Testis (tissue), 3 donors: ENCODE results near the gene BCAS3. TPM values are rescaled to one million over a fixed set of nuclear protein-coding genes. Genes with fewer than 3 reads are reported as not detected.
"Not testable (repeated sequence)": the region's sequence is repeated elsewhere in the genome, so short reads cannot be mapped to it uniquely, and the experiment has no call there.

Experiments
- DNase-seq: peaks from one replicate; pipeline ENCODE4 v3.0.0-alpha.2; 2019
- H3K27ac ChIP-seq, 2 donors: fragments of 200-600 bp; sonication (generic); one replicate each; pipeline ENCODE4 v1.5.1; 2019
- H3K27me3 ChIP-seq: fragments of 200-600 bp; sonication (generic); one replicate; pipeline ENCODE4 v1.5.1; 2019
- H3K36me3 ChIP-seq: fragments of 200-600 bp; sonication (generic); one replicate; pipeline ENCODE4 v1.5.1; 2017; ENCODE audit warnings: low read depth; ENCODE audit errors: missing control alignments
- H3K4me1 ChIP-seq: fragments of 200-600 bp; sonication (generic); one replicate; pipeline ENCODE4 v1.5.1; 2019
- H3K4me3 ChIP-seq, 2 donors: fragments of 200-600 bp; sonication (generic); one replicate each; pipeline ENCODE4 v1.5.1; 2017 to 2019
- H3K9me3 ChIP-seq: fragments of 200-600 bp; sonication (generic); one replicate; pipeline ENCODE4 v1.5.1; 2017
- POLR2A ChIP-seq: fragments of 450-650 bp; IDR thresholded peaks from one replicate; pipeline ENCODE4 v1.6.1; 2017; ENCODE audit warnings: antibody characterized with exemption, mild to moderate bottlenecking, moderate library complexity
- WGBS, 2 donors: methylation state at CpG; one replicate each; pipeline ENCODE4 v1.1.5; 2018; 5-methylcytosine and 5-hydroxymethylcytosine counted together
- intact Hi-C: fragments of 100-400 bp; cut with DNase I; formaldehyde crosslinking; loops from one replicate; pipeline ENCODE4 v1.15.1; 2023; ENCODE audit warnings: low total_unique reads
- polyA plus RNA-seq: library from polyadenylated mRNA; stranded (reverse); fragments of 350-450 nt; fragmentation: Illumina TruSeq; extraction: RNeasy Lipid Tissue Mini Kit (QIAGEN cat#74804); gene quantifications from one replicate; pipeline ENCODE4 v1.2.3, GENCODE V29; 2014; ENCODE audit warnings: low read depth, low replicate concordance; ENCODE audit not compliant: insufficient read depth
- total RNA-seq, 2 donors: library from RNA; depleted of rRNA; stranded (reverse); fragments of >200 nt; gene quantifications; one replicate each; pipeline ENCODE4 v1.2.3, GENCODE V29; 2016
- TF ChIP-seq, protein P1 (sequence below), 3 experiments: fragments of 450-650 bp in 2 of 3; fragments of 200-600 bp in 1 of 3; sonication (generic) in 1 of 3; IDR thresholded peaks; one replicate each; pipeline ENCODE4 v1.5.1; 2016 to 2019; ENCODE audit warnings: antibody characterized with exemption in 3 of 3, mild to moderate bottlenecking in 2 of 3, moderate library complexity in 1 of 3

BCAS3 gene
- total and polyA plus RNA-seq, 3 donors from 2014 or later: 54.8 to 96.7 (median 73.0) TPM

DNA sequence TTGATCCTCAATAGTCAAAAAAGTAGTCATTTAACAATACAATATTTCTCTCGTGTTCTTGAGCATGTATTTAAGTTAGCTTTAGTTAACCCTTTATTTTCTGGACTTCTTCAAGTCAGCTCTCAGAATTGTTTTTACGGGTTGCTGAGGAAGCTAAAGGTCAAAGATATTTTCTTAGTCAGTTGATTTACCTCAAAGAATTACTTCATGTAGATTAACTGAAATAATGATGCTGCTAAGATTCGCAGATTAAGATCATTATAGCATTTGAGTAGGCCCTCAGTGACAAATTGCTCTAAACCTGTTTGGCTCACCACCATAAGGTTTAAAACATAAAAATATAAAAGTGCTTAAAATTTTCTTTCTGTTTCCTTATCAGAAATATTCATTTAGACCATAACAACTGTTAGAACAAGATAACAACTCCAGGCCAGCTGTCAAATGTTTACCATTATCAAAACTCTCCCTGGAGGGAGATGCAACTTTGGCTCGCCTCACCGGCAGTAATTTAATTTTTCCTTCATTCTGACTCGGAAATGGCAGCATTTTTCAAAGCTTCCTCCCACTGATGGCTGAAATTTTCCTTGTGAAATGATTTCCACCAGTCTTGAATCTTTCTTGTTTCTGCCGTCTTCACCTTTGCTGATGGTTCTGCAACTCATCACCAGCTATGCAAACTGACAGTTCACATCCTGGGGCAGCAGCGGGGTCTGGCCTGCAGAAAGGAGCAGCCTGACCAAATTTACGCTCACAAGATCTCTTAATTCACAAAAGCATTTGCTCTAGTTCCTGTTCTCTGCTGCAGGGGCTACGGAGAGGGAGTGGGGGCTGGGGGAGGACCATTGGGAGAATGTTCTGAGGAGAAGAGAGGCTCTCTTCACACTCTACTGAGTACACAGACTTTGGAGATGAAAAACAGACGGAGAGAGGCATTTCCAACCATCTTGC, 467.2 kb downstream of the BCAS3 start:
- no peaks in the 10 kb centered on the region for H3K36me3 ChIP-seq
- no peaks in the 10 kb centered on the region for H3K9me3 ChIP-seq
- H3K27ac ChIP-seq: peak overlapping the region in 1 of 2 donors; percentile 37
- H3K27me3 ChIP-seq: no peaks in the 10 kb centered on the region
- H3K4me1 ChIP-seq: peaks cover 11% of the 10 kb centered on the region
- WGBS, 2 donors: 51 to 65% methylated on average over 11 of the region's 11 CpGs
- intact Hi-C loops: no loop called here
- no peak overlapping the region for H3K4me3 ChIP-seq
- DNase-seq: no peak
- no peak for TF ChIP-seq POLR2A
- TF ChIP-seq, protein P1, sequence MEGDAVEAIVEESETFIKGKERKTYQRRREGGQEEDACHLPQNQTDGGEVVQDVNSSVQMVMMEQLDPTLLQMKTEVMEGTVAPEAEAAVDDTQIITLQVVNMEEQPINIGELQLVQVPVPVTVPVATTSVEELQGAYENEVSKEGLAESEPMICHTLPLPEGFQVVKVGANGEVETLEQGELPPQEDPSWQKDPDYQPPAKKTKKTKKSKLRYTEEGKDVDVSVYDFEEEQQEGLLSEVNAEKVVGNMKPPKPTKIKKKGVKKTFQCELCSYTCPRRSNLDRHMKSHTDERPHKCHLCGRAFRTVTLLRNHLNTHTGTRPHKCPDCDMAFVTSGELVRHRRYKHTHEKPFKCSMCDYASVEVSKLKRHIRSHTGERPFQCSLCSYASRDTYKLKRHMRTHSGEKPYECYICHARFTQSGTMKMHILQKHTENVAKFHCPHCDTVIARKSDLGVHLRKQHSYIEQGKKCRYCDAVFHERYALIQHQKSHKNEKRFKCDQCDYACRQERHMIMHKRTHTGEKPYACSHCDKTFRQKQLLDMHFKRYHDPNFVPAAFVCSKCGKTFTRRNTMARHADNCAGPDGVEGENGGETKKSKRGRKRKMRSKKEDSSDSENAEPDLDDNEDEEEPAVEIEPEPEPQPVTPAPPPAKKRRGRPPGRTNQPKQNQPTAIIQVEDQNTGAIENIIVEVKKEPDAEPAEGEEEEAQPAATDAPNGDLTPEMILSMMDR (IDR thresholded peaks at IDR 0.05): no peak

DNA sequence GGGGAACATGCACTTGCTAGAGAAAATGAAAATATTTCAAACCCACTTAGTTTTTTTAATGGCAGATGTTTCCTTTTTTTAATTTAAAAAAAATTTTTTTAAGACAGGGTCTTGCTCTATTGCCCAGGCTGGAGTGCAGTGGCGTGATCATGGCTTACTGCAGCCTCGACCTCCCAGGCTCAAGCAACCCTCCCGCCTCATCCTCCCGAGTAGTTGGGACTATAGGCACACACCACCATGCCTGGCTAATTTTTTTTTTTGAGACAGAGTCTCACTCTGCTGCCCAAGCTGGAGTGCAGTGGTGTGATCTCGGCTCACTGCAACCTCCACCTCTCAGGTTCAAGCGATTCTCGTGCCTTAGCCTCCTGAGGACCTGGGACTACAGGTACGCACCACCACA, 469.2 kb downstream of the BCAS3 start:
- H3K27me3 ChIP-seq, DNase-seq, H3K27ac ChIP-seq, H3K36me3 ChIP-seq, intact Hi-C loops, H3K9me3 ChIP-seq, H3K4me3 ChIP-seq: not testable (repeated sequence)
- WGBS, 2 donors: 96 to 97% methylated on average over 8 of the region's 8 CpGs
- H3K4me1 ChIP-seq: peaks cover 11% of the 10 kb centered on the region

DNA sequence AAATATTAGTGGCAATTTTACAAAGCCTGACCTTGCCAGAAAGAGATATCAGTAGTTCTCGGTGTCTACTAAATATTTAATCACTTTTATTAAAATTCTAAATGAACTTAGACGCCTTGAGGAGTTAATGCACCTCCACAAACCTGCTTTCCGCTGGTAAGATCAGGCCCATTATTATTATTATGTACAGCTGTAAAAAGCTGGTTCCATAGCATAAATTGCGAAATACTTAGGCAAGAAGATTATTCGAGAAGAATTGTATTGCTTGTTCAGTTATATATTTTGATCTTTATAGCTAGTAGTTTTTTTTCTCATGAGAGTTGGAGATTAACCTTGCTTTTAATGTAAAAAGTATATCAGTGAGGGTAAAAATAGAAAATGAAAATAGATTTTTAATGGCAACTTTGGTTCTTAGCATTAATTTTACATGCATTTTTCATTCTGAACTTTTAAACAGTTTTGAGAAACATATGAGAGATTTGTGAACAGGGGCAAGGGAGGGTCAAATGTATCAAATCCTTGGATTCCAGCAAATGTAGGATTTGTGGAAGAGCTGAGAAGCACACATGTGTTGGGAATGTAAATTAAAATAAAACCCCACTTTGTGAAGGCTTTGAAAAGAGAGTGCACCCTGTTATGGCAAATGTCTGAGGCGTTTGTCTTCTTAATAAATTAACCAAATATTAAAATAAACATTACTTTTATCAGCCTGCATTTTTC, 471.6 kb downstream of the BCAS3 start:
- Histone ChIP-seq H3K9me3 (no peaks in the 10 kb centered on the region), H3K4me3 (no peak overlapping the region), H3K36me3 (no peaks in the 10 kb centered on the region), H3K27me3 (no peaks in the 10 kb centered on the region), H3K27ac (no peak overlapping the region), H3K4me1 (peaks cover 11% of the 10 kb centered on the region)
- 74 to 84% methylated on average over 6 of the region's 6 CpGs for WGBS, 2 donors
- no peak for TF ChIP-seq POLR2A
- intact Hi-C loops: no loop called here
- no peak for DNase-seq

DNA sequence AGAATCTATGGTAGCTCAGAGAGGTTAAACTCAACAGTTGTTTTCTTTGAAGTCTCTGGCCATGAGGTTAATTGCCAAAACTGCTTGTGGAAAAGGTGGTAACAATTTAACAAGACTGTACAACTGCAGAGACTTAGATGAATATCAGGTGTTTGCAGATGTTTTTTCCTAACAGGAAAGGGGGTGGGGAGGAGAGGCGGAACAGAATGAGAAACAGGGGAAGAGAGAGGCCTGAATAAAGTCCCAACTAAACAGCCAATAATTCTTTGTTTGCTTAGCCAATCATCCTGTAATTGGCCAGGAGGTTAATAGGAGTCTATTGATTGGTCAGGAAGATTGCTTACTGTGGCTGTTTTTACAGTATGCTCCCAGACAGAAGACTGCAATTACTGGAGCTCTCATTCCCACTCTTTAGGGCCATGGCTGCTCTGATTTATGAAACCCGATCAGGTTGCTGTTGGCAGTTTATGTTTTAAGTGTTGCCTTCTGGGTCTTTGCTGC, 472.3 kb downstream of the BCAS3 start:
- H3K36me3 ChIP-seq: no peaks in the 10 kb centered on the region
- no peak for DNase-seq
- H3K4me3 ChIP-seq: no peak overlapping the region
- H3K9me3 ChIP-seq: no peaks in the 10 kb centered on the region
- no peak overlapping the region for H3K27ac ChIP-seq
- intact Hi-C loops: no loop called here
- 85% methylated on average over 2 of the region's 2 CpGs for WGBS, 2 donors
- no peak for TF ChIP-seq POLR2A
- TF ChIP-seq, protein P1 (IDR thresholded peaks at IDR 0.05): no peak
- no peaks in the 10 kb centered on the region for H3K27me3 ChIP-seq
- H3K4me1 ChIP-seq: peaks cover 7% of the 10 kb centered on the region

DNA sequence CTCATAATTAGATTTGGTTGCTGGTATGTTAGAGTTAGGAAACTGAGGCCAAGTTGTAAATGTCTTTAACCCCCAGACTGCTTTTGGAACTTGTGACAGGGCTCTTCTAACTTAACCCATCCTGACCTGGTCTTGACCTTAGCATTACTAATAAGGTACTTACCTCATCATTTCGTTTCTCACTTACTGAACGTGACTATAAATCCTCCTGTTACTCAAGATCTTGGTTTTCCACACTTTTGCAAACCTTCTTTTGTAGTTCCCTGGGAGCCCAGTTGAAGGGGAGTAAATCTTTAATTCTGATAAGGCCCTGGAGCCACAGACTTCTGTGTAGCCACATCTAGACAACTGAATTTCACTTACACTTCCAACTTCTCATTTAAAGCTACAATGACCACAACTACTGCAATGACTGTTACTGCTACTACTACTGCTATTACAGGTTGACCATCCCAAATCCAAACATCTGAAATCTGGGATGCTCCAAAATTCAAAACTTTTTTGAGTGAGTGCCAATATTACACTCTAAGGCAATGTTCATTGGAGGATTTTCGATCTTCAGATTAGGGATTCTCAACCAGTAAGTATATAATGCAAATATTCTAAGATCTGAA, 473.1 kb downstream of the BCAS3 start:
- intact Hi-C loops: no loop called here
- H3K36me3 ChIP-seq: no peaks in the 10 kb centered on the region
- H3K4me3 ChIP-seq: no peak overlapping the region
- H3K4me1 ChIP-seq: peaks cover 2% of the 10 kb centered on the region
- TF ChIP-seq, protein P1 (IDR thresholded peaks at IDR 0.05): no peak
- no peak for TF ChIP-seq POLR2A
- H3K27ac ChIP-seq: no peak overlapping the region
- no peaks in the 10 kb centered on the region for H3K9me3 ChIP-seq
- 83 to 95% methylated on average over 3 of the region's 3 CpGs for WGBS, 2 donors
- DNase-seq: no peak
- no peaks in the 10 kb centered on the region for H3K27me3 ChIP-seq
